Activated CD8-positive, alpha-beta T cell treated with anti-CD3 and anti-CD28 coated beads for 36 hours (primary cell): ENCODE data around the gene ZNF780B. TPM values are rescaled to one million over a fixed set of nuclear protein-coding genes. Genes with fewer than 3 reads are reported as not detected.

Experiments
- ATAC-seq: fragments of 200-7000 bp; cut with Tn5 transposase; one replicate; pipeline ENCODE4 v1.10.0; 2021; ENCODE audit warnings: mild to moderate bottlenecking, moderate library complexity
- CTCF ChIA-PET: fragments of 350-600 bp; sonication (Branson Sonifier 250); formaldehyde crosslinking; loops from one replicate; lab custom pipeline; 2021; ENCODE audit warnings: antibody characterized with exemption; lab: Charles Lee
- POLR2A ChIA-PET: fragments of 350-600 bp; sonication (Branson Sonifier 250); formaldehyde crosslinking; loops from one replicate; lab custom pipeline; 2021; ENCODE audit warnings: antibody characterized with exemption; lab: Charles Lee
- DNase-seq: peaks from one replicate; pipeline ENCODE4 v3.0.0-alpha.2; 2020
- H3K27ac Mint-ChIP-seq: one replicate; pipeline ENCODE4 v1.8.0; 2021; ENCODE audit warnings: mild to moderate bottlenecking, mixed read lengths
- H3K27me3 Mint-ChIP-seq: one replicate; pipeline ENCODE4 v1.8.0; 2021; ENCODE audit warnings: mixed read lengths
- H3K36me3 Mint-ChIP-seq: one replicate; pipeline ENCODE4 v1.8.0; 2021; ENCODE audit warnings: low read depth, mixed read lengths
- H3K4me1 Mint-ChIP-seq: one replicate; pipeline ENCODE4 v1.8.0; 2021; ENCODE audit warnings: low read depth, mixed read lengths
- H3K4me3 Mint-ChIP-seq: one replicate; pipeline ENCODE4 v1.8.0; 2021; ENCODE audit warnings: mild to moderate bottlenecking, moderate library complexity, mixed read lengths
- H3K9me3 Mint-ChIP-seq: one replicate; pipeline ENCODE4 v1.8.0; 2021; ENCODE audit warnings: mixed read lengths
- CTCF ChIP-seq: fragments of 200-600 bp; IDR thresholded peaks from one replicate; pipeline ENCODE4 v1.8.0; 2022; ENCODE audit warnings: antibody characterized with exemption, mild to moderate bottlenecking
- intact Hi-C: fragments of 100-400 bp; cut with micrococcal nuclease; formaldehyde crosslinking; loops from one replicate; pipeline ENCODE4 v1.10.0; 2022
- total RNA-seq, 2 experiments: library from RNA; stranded (reverse); gene quantifications; one replicate each; pipeline ENCODE4 v1.2.3, GENCODE V29; 2021

The ZNF780B gene
- total RNA-seq, 2 experiments from 2014 or later: 15.5 to 18.6 TPM

- POLR2A ChIA-PET: interaction anchor here (0.9 to 2.1 kb wide), 5 partner anchors 13 to 191 kb away, joined by 3 to 6 read pairs (median 4); no protein-coding TSS in a partner anchor
- H3K9me3 Mint-ChIP-seq: peaks cover 5% of the 10 kb centered on the region
- CTCF ChIA-PET: interaction anchor here (0.6 to 2.4 kb wide), 4 partner anchors 121 to 543 kb away, joined by 3 to 8 read pairs (median 4); partner anchors contain the start of gene PSMC4
- no peak for TF ChIP-seq CTCF
- H3K27me3 Mint-ChIP-seq: peaks cover 7% of the 10 kb centered on the region
- DNase-seq (no peak), ATAC-seq (no peak)
- H3K4me3 Mint-ChIP-seq: peak overlapping the region; percentile 100
- H3K36me3 Mint-ChIP-seq: peaks cover 22% of the 10 kb centered on the region
- H3K27ac Mint-ChIP-seq: peak overlapping the region; percentile 100
- peaks cover 31% of the 10 kb centered on the region for H3K4me1 Mint-ChIP-seq
- intact Hi-C loops: no loop called here
Measured at GRCh38 chr19:40091205-40092129, 35.4 kb upstream of the ZNF780B start.

GRCh38 chr19:40090241-40091204 lies 34.5 kb upstream of the ZNF780B start, which contains the start of gene ZNF780A:
ZNF780A (minus strand) TSS chr19:40090943; CDS start chr19:40084753, 6,190 bp downstream.
- intact Hi-C loops: no loop called here
- H3K36me3 Mint-ChIP-seq: peaks cover 22% of the 10 kb centered on the region
- peaks cover 31% of the 10 kb centered on the region for H3K4me1 Mint-ChIP-seq
- ChIA-PET CTCF (interaction anchor here (1.0 to 2.4 kb wide), 4 partner anchors 74 to 544 kb away, joined by 3 to 8 read pairs (median 3); partner anchors contain the start of gene PSMC4), POLR2A (interaction anchor here (0.9 to 2.1 kb wide), 4 partner anchors 12 to 100 kb away, joined by 3 to 6 read pairs (median 4); no protein-coding TSS in a partner anchor)
- DNase-seq (peak; percentile 88), ATAC-seq (peak; percentile 92)
- peaks cover 4% of the 10 kb centered on the region for H3K27me3 Mint-ChIP-seq
- peak within 1 kb of the TSS; percentile 100 for H3K27ac Mint-ChIP-seq
- TF ChIP-seq CTCF: no peak
- H3K9me3 Mint-ChIP-seq: peaks cover 5% of the 10 kb centered on the region
- H3K4me3 Mint-ChIP-seq: peak within 1 kb of the TSS; percentile 100

GRCh38 chr19:40089462-40089861 lies 33.4 kb upstream of the ZNF780B start:
- DNase-seq: no peak
- peaks cover under 1% of the 10 kb centered on the region for H3K27me3 Mint-ChIP-seq
- H3K4me1 Mint-ChIP-seq: peaks cover 31% of the 10 kb centered on the region
- peaks cover 28% of the 10 kb centered on the region for H3K36me3 Mint-ChIP-seq
- H3K9me3 Mint-ChIP-seq: peaks cover 5% of the 10 kb centered on the region
- peak overlapping the region; percentile 100 for H3K27ac Mint-ChIP-seq
- intact Hi-C loops: no loop called here
- CTCF ChIA-PET: interaction anchor here (1.3 to 2.4 kb wide), 2 partner anchors 76 to 119 kb away, joined by 3 to 8 read pairs; partner anchors contain the start of gene PSMC4
- POLR2A ChIA-PET: interaction anchor here (1.2 to 1.9 kb wide), 2 partner anchors 11 to 14 kb away, joined by 3 to 4 read pairs; no protein-coding TSS in a partner anchor
- peak overlapping the region; percentile 100 for H3K4me3 Mint-ChIP-seq
- no peak for ATAC-seq
- TF ChIP-seq CTCF: no peak

GRCh38 chr19:40088299-40089047 lies 32.4 kb upstream of the ZNF780B start:
- intact Hi-C loops: no loop called here
- H3K27me3 Mint-ChIP-seq: no peaks in the 10 kb centered on the region
- ATAC-seq (no peak), DNase-seq (no peak)
- H3K4me3 Mint-ChIP-seq: peak overlapping the region; percentile 100
- ChIA-PET CTCF (interaction anchor here (1.2 kb wide), 1 partner anchor 546 kb away, joined by 4 read pairs; no protein-coding TSS in a partner anchor), POLR2A (interaction anchor here (0.7 kb wide), 1 partner anchor 46 kb away, joined by 3 read pairs; no protein-coding TSS in a partner anchor)
- peaks cover 33% of the 10 kb centered on the region for H3K36me3 Mint-ChIP-seq
- peaks cover 5% of the 10 kb centered on the region for H3K9me3 Mint-ChIP-seq
- TF ChIP-seq CTCF: no peak
- H3K27ac Mint-ChIP-seq: no peak overlapping the region
- H3K4me1 Mint-ChIP-seq: peaks cover 31% of the 10 kb centered on the region
